Chondrocyte (in vitro differentiated cells): ENCODE data around the gene LYL1. TPM values are rescaled to one million over a fixed set of nuclear protein-coding genes. Genes with fewer than 3 reads are reported as not detected.

ENCODE experiments used
- DNase-seq: peaks from one replicate; pipeline ENCODE4 v3.0.0; 2021; ENCODE audit warnings: mixed read lengths, low spot score
- H3K27ac Mint-ChIP-seq: one replicate; pipeline ENCODE4 v1.8.0; 2021; ENCODE audit warnings: mild to moderate bottlenecking, moderate library complexity, mixed read lengths; ENCODE audit not compliant: unreplicated experiment
- H3K27me3 Mint-ChIP-seq: 2 replicates; pipeline ENCODE4 v1.8.0; 2021; ENCODE audit warnings: low read depth, mixed read lengths
- H3K36me3 Mint-ChIP-seq: 2 replicates; pipeline ENCODE4 v1.8.0; 2021; ENCODE audit warnings: low read depth, mixed read lengths
- H3K4me1 Mint-ChIP-seq: 2 replicates; pipeline ENCODE4 v1.8.0; 2021; ENCODE audit warnings: low read depth, mild to moderate bottlenecking, mixed read lengths
- H3K4me3 Mint-ChIP-seq: one replicate; pipeline ENCODE4 v1.8.0; 2021; ENCODE audit warnings: mild to moderate bottlenecking, moderate library complexity, mixed read lengths; ENCODE audit not compliant: unreplicated experiment
- H3K9me3 Mint-ChIP-seq: 2 replicates; pipeline ENCODE4 v1.8.0; 2021; ENCODE audit warnings: low read depth, mixed read lengths
- CTCF ChIP-seq: fragments of 200-600 bp; sonication (generic); IDR thresholded peaks from 2 replicates; pipeline ENCODE4 v1.5.0; 2021; ENCODE audit warnings: antibody characterized with exemption, mild to moderate bottlenecking, moderate library complexity
- total RNA-seq: library from RNA; stranded (reverse); gene quantifications from 3 replicates; pipeline ENCODE4 v1.2.1, GENCODE V29; 2021

LYL1 gene
- total RNA-seq, 1 donor from 2014 or later: 0.47 TPM

- H3K4me1 Mint-ChIP-seq: peaks cover 16% of the 10 kb centered on the region
- no peak overlapping the region for H3K4me3 Mint-ChIP-seq
- no peaks in the 10 kb centered on the region for H3K27me3 Mint-ChIP-seq
- DNase-seq: no peak
- no peak for TF ChIP-seq CTCF
- H3K27ac Mint-ChIP-seq: no peak overlapping the region
- H3K36me3 Mint-ChIP-seq: peaks cover 7% of the 10 kb centered on the region
- H3K9me3 Mint-ChIP-seq: no peaks in the 10 kb centered on the region
Observed at GRCh38 chr19:13138171-13138915, 35.7 kb upstream of the LYL1 start.

- no peak for TF ChIP-seq CTCF
- peaks cover 9% of the 10 kb centered on the region for H3K36me3 Mint-ChIP-seq
- H3K4me1 Mint-ChIP-seq: peaks cover 9% of the 10 kb centered on the region
- no peaks in the 10 kb centered on the region for H3K27me3 Mint-ChIP-seq
- no peak overlapping the region for H3K27ac Mint-ChIP-seq
- no peak overlapping the region for H3K4me3 Mint-ChIP-seq
- DNase-seq: no peak
- H3K9me3 Mint-ChIP-seq: no peaks in the 10 kb centered on the region
Observed at GRCh38 chr19:13137290-13137794, 34.7 kb upstream of the LYL1 start.

- no peak for DNase-seq
- Mint-ChIP-seq H3K4me1 (peaks cover 9% of the 10 kb centered on the region), H3K9me3 (no peaks in the 10 kb centered on the region), H3K4me3 (no peak overlapping the region), H3K36me3 (peaks cover 9% of the 10 kb centered on the region), H3K27me3 (no peaks in the 10 kb centered on the region), H3K27ac (no peak overlapping the region)
- no peak for TF ChIP-seq CTCF
Observed at GRCh38 chr19:13135068-13136062, 32.7 kb upstream of the LYL1 start.

GRCh38 chr19:13134626-13135025 lies 32.0 kb upstream of the LYL1 start:
- H3K9me3 Mint-ChIP-seq: no peaks in the 10 kb centered on the region
- H3K27ac Mint-ChIP-seq: peak overlapping the region; percentile 41
- H3K36me3 Mint-ChIP-seq: peaks cover 9% of the 10 kb centered on the region
- DNase-seq: no peak
- H3K4me3 Mint-ChIP-seq: no peak overlapping the region
- TF ChIP-seq CTCF: no peak
- peaks cover 7% of the 10 kb centered on the region for H3K4me1 Mint-ChIP-seq
- H3K27me3 Mint-ChIP-seq: no peaks in the 10 kb centered on the region

- H3K9me3 Mint-ChIP-seq: no peaks in the 10 kb centered on the region
- DNase-seq: no peak
- no peak overlapping the region for H3K4me3 Mint-ChIP-seq
- no peaks in the 10 kb centered on the region for H3K27me3 Mint-ChIP-seq
- H3K36me3 Mint-ChIP-seq: peaks cover 9% of the 10 kb centered on the region
- no peak for TF ChIP-seq CTCF
- H3K4me1 Mint-ChIP-seq: peaks cover 6% of the 10 kb centered on the region
- H3K27ac Mint-ChIP-seq: no peak overlapping the region
Observed at GRCh38 chr19:13133241-13133870, 30.7 kb upstream of the LYL1 start.
